Measurements from ENCODE around the gene PHACTR1.

Gene PHACTR1

GRCh38 chr6:13165502-13166172 is 449.1 kb downstream of the PHACTR1 start:
- no peak overlapping the region for H3K9ac ChIP-seq
- H3K4me3 ChIP-seq (ENCODE audit: low read depth, low read length) = no peak overlapping the region

GRCh38 chr6:13166269-13166668 is 449.7 kb downstream of the PHACTR1 start:
- Histone ChIP-seq H3K27ac (no peak overlapping the region), H3K4me2 (ENCODE audit: low read length) (no peak overlapping the region), H2AFZ (no peak overlapping the region), H3K9me3 (ENCODE audit: control insufficient read depth, low read length) (no peaks in the 10 kb centered on the region), H3K4me1 (no peaks in the 10 kb centered on the region), H3K79me2 (no peaks in the 10 kb centered on the region), H3K36me3 (ENCODE audit: control insufficient read depth, insufficient read depth, low read length) (no peaks in the 10 kb centered on the region), H3K9ac (no peak overlapping the region), H3K4me3 (ENCODE audit: low read depth, low read length) (no peak overlapping the region), H3K27me3 (ENCODE audit: control insufficient read depth, insufficient read depth, low read length) (no peaks in the 10 kb centered on the region)
- TF ChIP-seq CTCF (IDR thresholded peaks at IDR 0.05) = no peak

More at GRCh38 chr6:13165502-13166172, 449.1 kb downstream of the PHACTR1 start:
- Histone ChIP-seq H3K27me3 (ENCODE audit: control insufficient read depth, insufficient read depth, low read length) (no peaks in the 10 kb centered on the region), H3K36me3 (ENCODE audit: control insufficient read depth, insufficient read depth, low read length) (no peaks in the 10 kb centered on the region), H3K79me2 (no peaks in the 10 kb centered on the region), H3K27ac (no peak overlapping the region), H3K4me2 (ENCODE audit: low read length) (no peak overlapping the region), H3K4me1 (no peaks in the 10 kb centered on the region), H2AFZ (no peak overlapping the region), H3K9me3 (ENCODE audit: control insufficient read depth, low read length) (no peaks in the 10 kb centered on the region)
- no peak for TF ChIP-seq CTCF (IDR thresholded peaks at IDR 0.05)

GRCh38 chr6:13166916-13167315 is 450.3 kb downstream of the PHACTR1 start:
- Histone ChIP-seq H3K4me2 (ENCODE audit: low read length) (no peak overlapping the region), H2AFZ (no peak overlapping the region), H3K27me3 (ENCODE audit: control insufficient read depth, insufficient read depth, low read length) (no peaks in the 10 kb centered on the region), H3K36me3 (ENCODE audit: control insufficient read depth, insufficient read depth, low read length) (no peaks in the 10 kb centered on the region), H3K9me3 (ENCODE audit: control insufficient read depth, low read length) (no peaks in the 10 kb centered on the region), H3K4me1 (no peaks in the 10 kb centered on the region), H3K4me3 (ENCODE audit: low read depth, low read length) (no peak overlapping the region), H3K27ac (no peak overlapping the region), H3K79me2 (no peaks in the 10 kb centered on the region), H3K9ac (no peak overlapping the region)
- no peak for TF ChIP-seq CTCF (IDR thresholded peaks at IDR 0.05)

- Histone ChIP-seq H2AFZ (no peak overlapping the region), H3K4me1 (no peaks in the 10 kb centered on the region), H3K27ac (no peak overlapping the region), H3K27me3 (ENCODE audit: control insufficient read depth, insufficient read depth, low read length) (no peaks in the 10 kb centered on the region), H3K9ac (no peak overlapping the region), H3K9me3 (ENCODE audit: control insufficient read depth, low read length) (no peaks in the 10 kb centered on the region), H3K79me2 (no peaks in the 10 kb centered on the region), H3K4me2 (ENCODE audit: low read length) (no peak overlapping the region), H3K4me3 (ENCODE audit: low read depth, low read length) (no peak overlapping the region), H3K36me3 (ENCODE audit: control insufficient read depth, insufficient read depth, low read length) (no peaks in the 10 kb centered on the region)
- TF ChIP-seq CTCF (IDR thresholded peaks at IDR 0.05) = no peak
Measured at GRCh38 chr6:13172291-13172690, 455.7 kb downstream of the PHACTR1 start.

- Histone ChIP-seq H3K36me3 (ENCODE audit: control insufficient read depth, insufficient read depth, low read length) (no peaks in the 10 kb centered on the region), H3K27ac (no peak overlapping the region), H3K79me2 (no peaks in the 10 kb centered on the region), H3K4me2 (ENCODE audit: low read length) (no peak overlapping the region), H3K9me3 (ENCODE audit: control insufficient read depth, low read length) (no peaks in the 10 kb centered on the region), H3K4me1 (no peaks in the 10 kb centered on the region), H3K4me3 (ENCODE audit: low read depth, low read length) (no peak overlapping the region), H3K27me3 (ENCODE audit: control insufficient read depth, insufficient read depth, low read length) (no peaks in the 10 kb centered on the region), H3K9ac (no peak overlapping the region), H2AFZ (no peak overlapping the region)
- TF ChIP-seq CTCF (IDR thresholded peaks at IDR 0.05) = no peak
Measured at GRCh38 chr6:13175087-13175486, 458.5 kb downstream of the PHACTR1 start.
